ENCODE results near the gene SERGEF. TPM values are rescaled to one million over a fixed set of nuclear protein-coding genes. Genes with fewer than 3 reads are reported as not detected.

SERGEF gene
- total RNA-seq, 1 experiment from 2014 or later = 28.7 TPM

GRCh38 chr11:17827006-17827405, 185.8 kb downstream of the SERGEF start:
- CTCF ChIA-PET = interaction anchor here (0.7 to 1.0 kb wide), 2 partner anchors 40 to 96 kb away, joined by 3 read pairs; no protein-coding TSS in a partner anchor
- Histone ChIP-seq H3K79me2 (ENCODE audit: low read depth) (no peaks in the 10 kb centered on the region), H3K27me3 (ENCODE audit: insufficient read depth, low read depth) (no peaks in the 10 kb centered on the region), H3K9me2 (ENCODE audit: insufficient read depth) (no peaks in the 10 kb centered on the region), H3K9me3 (ENCODE audit: insufficient read depth, low read depth) (no peaks in the 10 kb centered on the region), H3K4me2 (no peak overlapping the region), H4K20me1 (ENCODE audit: insufficient read depth) (no peaks in the 10 kb centered on the region), H3K36me3 (ENCODE audit: low read depth) (no peaks in the 10 kb centered on the region), H3K4me3 (no peak overlapping the region), H3F3A (ENCODE audit: insufficient read depth, low read depth) (no peaks in the 10 kb centered on the region), H2AFZ (no peak overlapping the region), H3K27ac (no peak overlapping the region), H3K4me1 (replicated peaks; ENCODE audit: insufficient read depth) (no peaks in the 10 kb centered on the region)
- intact Hi-C loops (cut with micrococcal nuclease; ENCODE audit: unreplicated experiment) = loop anchor here (1.0 to 2.0 kb wide), 2 partner anchors 67 to 96 kb away; no protein-coding TSS in a partner anchor
- no peak for DNase-seq
- POLR2A ChIA-PET (ENCODE audit: unreplicated experiment) = interaction anchor here (0.6 kb wide), 1 partner anchor 24 kb away, joined by 3 read pairs; no protein-coding TSS in a partner anchor
- no TSS peak for BruUV-seq (replicated peaks)
- TF ChIP-seq CTCF (conservative IDR thresholded peaks at IDR 0.05) = no peak; the same call in 1 of the 2 replicates
- no peak for TF ChIP-seq EZH2 (IDR thresholded peaks at IDR 0.05; ENCODE audit: low read depth)

- no peak for DNase-seq
- no peak for TF ChIP-seq EZH2 (IDR thresholded peaks at IDR 0.05; ENCODE audit: low read depth)
- no peaks in the 10 kb centered on the region for H3K9me3 ChIP-seq (ENCODE audit: insufficient read depth, low read depth)
- no peaks in the 10 kb centered on the region for H3K27me3 ChIP-seq (ENCODE audit: insufficient read depth, low read depth)
- POLR2A ChIA-PET (ENCODE audit: unreplicated experiment) = no interaction called here
- no peak overlapping the region for H2AFZ ChIP-seq
- no peaks in the 10 kb centered on the region for H3K36me3 ChIP-seq (ENCODE audit: low read depth)
- H3K4me3 ChIP-seq = no peak overlapping the region
- H3K9me2 ChIP-seq (ENCODE audit: insufficient read depth) = no peaks in the 10 kb centered on the region
- H3K4me1 ChIP-seq (replicated peaks; ENCODE audit: insufficient read depth) = no peaks in the 10 kb centered on the region
- H3K27ac ChIP-seq = no peak overlapping the region
- H4K20me1 ChIP-seq (ENCODE audit: insufficient read depth) = no peaks in the 10 kb centered on the region
- H3K79me2 ChIP-seq (ENCODE audit: low read depth) = no peaks in the 10 kb centered on the region
- no peaks in the 10 kb centered on the region for H3F3A ChIP-seq (ENCODE audit: insufficient read depth, low read depth)
- intact Hi-C loops (cut with micrococcal nuclease; ENCODE audit: unreplicated experiment) = no loop called here
- CTCF ChIA-PET = no interaction called here
- H3K4me2 ChIP-seq = no peak overlapping the region
- BruUV-seq (replicated peaks) = no TSS peak
Observed at GRCh38 chr11:17822401-17822781, 190.5 kb downstream of the SERGEF start.

- Histone ChIP-seq H3K79me2 (ENCODE audit: low read depth) (no peaks in the 10 kb centered on the region), H3F3A (ENCODE audit: insufficient read depth, low read depth) (no peaks in the 10 kb centered on the region), H4K20me1 (ENCODE audit: insufficient read depth) (no peaks in the 10 kb centered on the region), H3K9me2 (ENCODE audit: insufficient read depth) (no peaks in the 10 kb centered on the region), H3K27ac (no peak overlapping the region), H3K4me3 (no peak overlapping the region), H3K9me3 (ENCODE audit: insufficient read depth, low read depth) (no peaks in the 10 kb centered on the region), H3K36me3 (ENCODE audit: low read depth) (no peaks in the 10 kb centered on the region), H2AFZ (no peak overlapping the region), H3K4me1 (replicated peaks; ENCODE audit: insufficient read depth) (no peaks in the 10 kb centered on the region), H3K27me3 (ENCODE audit: insufficient read depth, low read depth) (no peaks in the 10 kb centered on the region), H3K4me2 (no peak overlapping the region)
- ChIA-PET CTCF (no interaction called here), POLR2A (ENCODE audit: unreplicated experiment) (no interaction called here)
- no peak for TF ChIP-seq EZH2 (IDR thresholded peaks at IDR 0.05; ENCODE audit: low read depth)
- TF ChIP-seq CTCF (conservative IDR thresholded peaks at IDR 0.05) = no peak
- BruUV-seq (replicated peaks) = no TSS peak
- intact Hi-C loops (cut with micrococcal nuclease; ENCODE audit: unreplicated experiment) = no loop called here
- DNase-seq = no peak
Observed at GRCh38 chr11:17821648-17822400, 191.0 kb downstream of the SERGEF start.

All from PC-9 (cell line).